ENCODE measurements around the gene SLC12A4.
"Not testable (repeated sequence)": the region's sequence is repeated elsewhere in the genome, so short reads cannot be mapped to it uniquely, and the experiment has no call there.

Gene SLC12A4

DNA sequence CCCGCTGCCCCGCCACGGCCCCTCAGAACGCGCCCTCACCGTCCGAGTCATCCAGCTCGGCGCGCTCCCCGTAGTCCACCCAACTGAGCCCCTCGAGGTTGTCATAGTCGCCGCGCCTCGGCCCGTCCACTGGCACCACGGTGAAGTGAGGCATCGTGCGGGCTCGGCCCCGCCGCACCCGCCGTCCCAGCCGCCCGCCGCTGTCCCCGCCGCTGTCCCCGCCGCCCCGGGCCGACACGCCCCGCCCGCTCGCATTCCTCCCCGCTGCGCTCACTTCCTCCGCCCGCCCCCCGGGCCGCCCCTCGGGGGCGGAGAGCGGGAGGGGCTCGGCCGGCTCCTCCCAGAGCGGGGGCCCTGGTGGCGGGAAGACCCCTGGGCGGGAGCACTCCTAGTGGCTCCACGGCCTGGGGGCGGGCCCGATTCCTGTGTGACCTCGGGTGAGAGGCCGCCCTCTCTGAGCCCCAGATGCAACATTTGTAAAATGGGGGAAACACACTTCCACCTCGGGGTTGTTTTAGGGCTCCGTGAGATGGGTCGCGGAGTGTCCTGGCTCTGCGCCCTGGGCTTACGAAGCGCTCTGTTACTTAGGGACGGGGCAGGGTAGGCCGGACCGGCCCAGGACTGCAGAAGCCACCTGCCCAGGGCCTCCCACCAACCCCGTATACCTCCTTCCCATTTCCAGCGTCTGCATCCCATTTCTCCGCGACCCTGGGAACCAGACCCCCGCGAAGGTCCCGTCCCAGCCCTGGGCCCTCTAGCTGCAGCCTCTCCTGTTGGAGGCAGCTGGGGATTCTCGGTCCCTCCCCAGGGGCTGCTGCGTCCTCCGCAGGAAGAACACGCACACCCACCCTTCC is at the start of gene SLC12A4:
Gene SLC12A4, minus strand, starts transcription at position 238 of the 854 bp plus-strand sequence. Its CDS starts 84 bp downstream, at position 154.
- in situ Hi-C loops (cut with HindIII; ENCODE audit: low sequenced_read_pairs), result no loop called here

DNA sequence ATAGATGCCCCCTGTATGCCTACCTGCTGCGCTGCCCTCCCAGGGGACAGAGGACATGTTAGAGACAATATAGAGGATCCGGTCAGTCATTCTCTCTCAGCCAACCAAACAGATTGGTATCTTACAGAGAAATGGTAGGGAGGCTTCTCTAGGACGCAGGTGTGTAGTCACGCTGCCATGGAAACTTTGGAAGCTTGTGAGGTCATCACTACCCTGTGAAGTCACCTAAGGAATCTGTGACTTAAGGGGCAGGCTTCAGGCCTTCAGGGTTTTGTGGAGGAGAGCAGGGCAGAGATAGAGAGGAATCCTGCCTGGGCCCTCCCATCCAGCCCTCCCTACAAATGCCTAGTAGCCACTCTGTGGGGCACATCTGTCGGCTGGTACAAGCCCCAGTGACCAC is 47.2 kb upstream of the SLC12A4 start, which contains the start of gene DPEP2NB:
Gene DPEP2NB, minus strand, starts transcription at position 231 of the 400 bp plus-strand sequence. Its CDS starts 141 bp downstream, at position 90.
- in situ Hi-C loops (cut with HindIII; ENCODE audit: low sequenced_read_pairs), result loop anchor here (25.0 kb wide), 1 partner anchor 103 kb away; no protein-coding TSS in a partner anchor

GRCh38 chr16:68013440-68013839 is 45.0 kb upstream of the SLC12A4 start:
- in situ Hi-C loops (cut with HindIII; ENCODE audit: low sequenced_read_pairs), result loop anchor here (25.0 kb wide), 1 partner anchor 101 kb away; no protein-coding TSS in a partner anchor

DNA sequence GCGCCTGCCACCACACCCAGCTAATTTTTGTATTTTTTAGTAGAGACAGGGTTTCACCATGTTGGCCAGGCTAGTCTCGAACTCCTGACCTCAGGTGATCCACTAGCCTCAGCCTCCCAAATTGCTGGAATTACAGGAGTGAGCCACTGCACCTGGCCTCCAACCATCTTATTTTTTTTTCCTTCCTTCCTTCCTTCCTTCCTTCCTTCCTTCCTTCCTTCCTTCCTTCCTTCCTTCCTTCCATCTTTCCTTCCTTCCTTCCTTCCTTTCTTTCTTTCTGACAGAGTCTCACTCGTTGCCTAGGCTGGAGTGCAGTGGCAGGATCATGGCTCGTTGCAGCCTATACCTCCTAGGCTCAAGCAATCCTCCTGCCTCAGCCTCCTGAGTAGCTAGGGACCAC is 41.4 kb upstream of the SLC12A4 start:
- in situ Hi-C loops (cut with HindIII; ENCODE audit: low sequenced_read_pairs), result loop anchor here (10.0 to 25.0 kb wide), 2 partner anchors 65 to 98 kb away; no protein-coding TSS in a partner anchor

DNA sequence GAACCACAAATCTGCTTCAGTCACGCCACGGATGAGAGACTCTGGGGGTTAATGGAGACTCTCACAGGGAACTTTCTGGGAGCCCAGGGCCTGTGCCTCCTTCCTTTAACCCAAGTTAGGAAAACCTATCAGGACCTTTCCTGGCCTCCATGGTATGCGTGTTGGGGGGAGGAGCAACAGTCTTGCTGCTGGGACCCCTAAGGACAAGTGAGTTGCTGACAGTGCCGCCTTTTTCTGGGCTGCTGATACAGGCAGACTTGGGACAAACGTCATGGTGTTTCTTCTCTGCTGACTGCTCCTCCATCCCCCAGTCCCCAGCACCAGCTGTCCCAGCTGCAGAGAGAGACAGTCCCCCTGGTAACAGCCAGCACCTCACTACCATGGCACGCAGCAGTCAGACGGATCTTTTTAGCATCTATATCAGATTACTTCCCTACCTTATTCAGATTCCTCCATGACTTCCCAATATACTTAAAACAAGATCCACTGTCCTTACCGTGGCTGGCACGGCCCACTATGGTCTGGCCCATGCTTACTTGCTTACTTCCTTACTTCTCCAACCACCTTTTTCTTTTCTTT is 40.8 kb upstream of the SLC12A4 start:
- in situ Hi-C loops (cut with HindIII; ENCODE audit: low sequenced_read_pairs), result loop anchor here (10.0 to 25.0 kb wide), 2 partner anchors 66 to 97 kb away; no protein-coding TSS in a partner anchor

GRCh38 chr16:68005786-68006286 is 37.4 kb upstream of the SLC12A4 start:
- in situ Hi-C loops (cut with HindIII; ENCODE audit: low sequenced_read_pairs), result loop anchor here (10.0 to 25.0 kb wide), 2 partner anchors 69 to 94 kb away; no protein-coding TSS in a partner anchor

- in situ Hi-C loops (cut with HindIII; ENCODE audit: low sequenced_read_pairs), result loop anchor here (10.0 to 25.0 kb wide), 2 partner anchors 70 to 93 kb away; no protein-coding TSS in a partner anchor
Observed at GRCh38 chr16:68005211-68005610, 36.8 kb upstream of the SLC12A4 start.

- in situ Hi-C loops (cut with HindIII; ENCODE audit: low sequenced_read_pairs), result loop anchor here (10.0 to 25.0 kb wide), 2 partner anchors 72 to 91 kb away; no protein-coding TSS in a partner anchor
Observed at GRCh38 chr16:68003031-68003430, 34.6 kb upstream of the SLC12A4 start.

GRCh38 chr16:68000450-68000849 is 32.0 kb upstream of the SLC12A4 start:
- in situ Hi-C loops (cut with HindIII; ENCODE audit: low sequenced_read_pairs), result loop anchor here (10.0 to 25.0 kb wide), 2 partner anchors 74 to 88 kb away; no protein-coding TSS in a partner anchor

- in situ Hi-C loops (cut with HindIII; ENCODE audit: low sequenced_read_pairs), result loop anchor here (10.0 to 25.0 kb wide), 2 partner anchors 75 to 88 kb away; no protein-coding TSS in a partner anchor
Observed at GRCh38 chr16:67999985-68000384, 31.5 kb upstream of the SLC12A4 start.

DNA sequence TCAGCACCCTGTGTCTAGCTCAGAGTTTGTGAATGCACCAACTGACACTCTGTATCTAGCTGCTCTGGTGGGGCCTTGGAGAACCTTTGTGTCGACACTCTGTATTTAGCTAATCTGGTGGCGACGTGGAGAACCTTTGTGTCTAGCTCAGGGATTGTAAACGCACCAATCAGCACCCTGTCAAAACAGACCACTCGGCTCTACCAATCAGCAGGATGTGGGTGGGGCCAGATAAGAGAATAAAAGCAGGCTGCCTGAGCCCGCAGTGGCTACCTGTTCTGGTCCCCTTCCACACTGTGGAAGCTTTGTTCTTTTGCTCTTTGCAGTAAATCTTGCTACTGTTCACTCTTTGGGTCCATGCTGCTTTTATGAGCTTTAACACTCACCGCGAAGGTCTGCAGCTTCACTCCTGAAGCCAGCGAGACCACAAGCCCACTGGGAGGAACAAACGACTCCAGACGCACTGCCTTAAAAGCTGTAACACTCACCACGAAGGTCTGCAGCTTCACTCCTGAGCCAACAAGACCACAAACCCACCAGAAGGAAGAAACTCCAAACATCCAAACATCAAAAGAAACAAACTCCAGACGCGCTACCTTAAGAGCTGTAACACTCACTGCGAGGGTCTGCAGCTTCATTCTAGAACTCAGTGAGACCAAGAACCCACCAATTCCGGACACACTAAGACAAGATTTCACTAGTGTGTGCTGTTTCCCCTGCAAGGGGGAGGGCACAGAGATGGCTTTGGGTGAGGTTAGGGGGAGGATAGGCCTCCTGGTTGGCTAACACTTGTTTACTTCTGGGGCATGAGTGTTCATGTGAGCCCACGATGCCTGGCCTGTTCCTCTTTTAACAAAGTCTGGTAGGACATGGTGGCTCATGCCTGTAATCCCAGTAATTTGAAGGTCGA is 30.6 kb upstream of the SLC12A4 start, which contains the start of gene DPEP2:
Gene DPEP2, minus strand, starts transcription at position 706 of the 910 bp plus-strand sequence. CDS start 6,272 bp downstream, outside the sequence.
- in situ Hi-C loops (cut with HindIII; ENCODE audit: low sequenced_read_pairs), result not testable (repeated sequence)

DNA sequence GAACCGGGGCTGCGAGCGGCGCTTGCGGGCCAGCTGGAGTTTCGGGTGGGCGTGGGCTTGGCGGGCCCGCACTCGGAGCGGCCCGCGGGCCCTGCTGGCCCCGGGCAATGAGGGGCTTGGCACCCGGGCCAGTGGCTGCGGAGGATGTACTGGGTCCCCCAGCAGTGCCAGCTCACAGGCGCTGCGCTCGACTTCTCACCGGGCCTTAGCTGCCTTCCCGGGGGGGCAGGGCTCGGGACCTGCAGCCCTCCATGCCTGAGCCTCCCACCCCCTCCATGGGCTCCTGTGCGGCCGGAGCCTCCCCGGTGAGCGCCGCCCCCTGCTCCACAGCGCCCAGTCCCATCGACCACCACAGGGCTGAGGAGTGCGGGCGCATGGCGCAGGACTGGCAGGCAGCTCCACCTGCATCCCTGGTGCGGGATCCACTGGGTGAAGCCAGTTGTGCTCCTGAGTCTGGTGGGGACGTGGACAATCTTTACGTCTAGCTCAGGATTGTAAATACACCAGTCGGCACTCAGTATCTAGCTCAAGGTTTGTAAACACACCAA is 29.9 kb upstream of the SLC12A4 start:
- in situ Hi-C loops (cut with HindIII; ENCODE audit: low sequenced_read_pairs), result not testable (repeated sequence)

DNA sequence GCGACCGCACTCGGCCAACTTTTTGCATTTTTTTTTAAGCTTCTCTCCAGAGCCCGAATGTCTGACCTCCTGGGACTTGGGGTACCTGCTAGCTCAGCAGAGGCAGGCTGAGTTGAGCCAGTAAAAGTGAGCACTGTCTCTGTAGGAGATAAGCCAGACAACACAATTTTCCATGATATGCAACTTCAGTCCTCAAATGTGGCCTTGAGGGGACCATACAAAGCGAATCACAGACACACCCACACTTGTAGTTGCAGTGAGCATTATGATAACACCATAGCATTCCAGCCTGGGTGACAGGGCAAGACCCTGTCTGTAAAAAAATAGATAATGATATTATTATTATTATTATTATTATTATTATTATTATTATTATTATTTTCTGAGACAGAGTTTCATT is 28.2 kb upstream of the SLC12A4 start:
- in situ Hi-C loops (cut with HindIII; ENCODE audit: low sequenced_read_pairs), result no loop called here

DNA sequence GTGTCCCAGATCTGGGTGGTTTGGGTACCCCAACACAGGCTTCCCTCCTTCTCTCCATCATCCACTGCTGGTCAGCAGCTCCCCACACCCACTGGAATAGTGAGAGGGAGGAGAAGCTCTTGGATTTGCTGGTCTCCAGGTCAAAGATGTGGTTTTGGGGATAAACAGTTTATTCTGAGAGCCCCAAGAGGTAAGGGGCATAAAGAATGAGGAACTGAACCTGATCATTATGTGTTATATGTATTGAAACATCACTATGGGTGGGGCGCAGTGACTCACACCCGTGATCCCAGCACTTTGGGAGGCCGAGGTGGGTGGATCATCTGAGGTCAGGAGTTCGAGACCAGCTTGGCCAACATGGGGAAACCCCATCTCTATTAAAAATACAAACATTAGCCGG is 27.0 kb upstream of the SLC12A4 start:
- in situ Hi-C loops (cut with HindIII; ENCODE audit: low sequenced_read_pairs), result no loop called here

DNA sequence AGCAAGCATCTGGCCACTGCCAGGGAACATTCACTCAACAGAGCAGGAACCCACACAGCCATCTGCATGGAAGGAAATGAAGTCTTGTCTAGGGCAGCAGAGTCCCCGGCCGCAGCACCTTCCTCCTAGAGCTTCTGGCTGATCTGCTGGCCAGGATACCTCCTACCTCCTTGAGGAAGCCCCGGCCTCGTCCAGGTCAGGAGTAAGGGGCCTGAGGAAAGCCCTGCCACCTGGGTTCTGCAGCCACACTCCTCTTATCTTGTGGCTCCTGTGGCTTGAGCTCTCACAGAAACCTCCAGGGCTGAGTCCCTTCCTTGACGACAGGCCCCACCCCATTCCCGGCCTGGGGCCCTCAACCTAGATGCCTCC is 25.6 kb upstream of the SLC12A4 start:
- in situ Hi-C loops (cut with HindIII; ENCODE audit: low sequenced_read_pairs), result not testable (repeated sequence)

DNA sequence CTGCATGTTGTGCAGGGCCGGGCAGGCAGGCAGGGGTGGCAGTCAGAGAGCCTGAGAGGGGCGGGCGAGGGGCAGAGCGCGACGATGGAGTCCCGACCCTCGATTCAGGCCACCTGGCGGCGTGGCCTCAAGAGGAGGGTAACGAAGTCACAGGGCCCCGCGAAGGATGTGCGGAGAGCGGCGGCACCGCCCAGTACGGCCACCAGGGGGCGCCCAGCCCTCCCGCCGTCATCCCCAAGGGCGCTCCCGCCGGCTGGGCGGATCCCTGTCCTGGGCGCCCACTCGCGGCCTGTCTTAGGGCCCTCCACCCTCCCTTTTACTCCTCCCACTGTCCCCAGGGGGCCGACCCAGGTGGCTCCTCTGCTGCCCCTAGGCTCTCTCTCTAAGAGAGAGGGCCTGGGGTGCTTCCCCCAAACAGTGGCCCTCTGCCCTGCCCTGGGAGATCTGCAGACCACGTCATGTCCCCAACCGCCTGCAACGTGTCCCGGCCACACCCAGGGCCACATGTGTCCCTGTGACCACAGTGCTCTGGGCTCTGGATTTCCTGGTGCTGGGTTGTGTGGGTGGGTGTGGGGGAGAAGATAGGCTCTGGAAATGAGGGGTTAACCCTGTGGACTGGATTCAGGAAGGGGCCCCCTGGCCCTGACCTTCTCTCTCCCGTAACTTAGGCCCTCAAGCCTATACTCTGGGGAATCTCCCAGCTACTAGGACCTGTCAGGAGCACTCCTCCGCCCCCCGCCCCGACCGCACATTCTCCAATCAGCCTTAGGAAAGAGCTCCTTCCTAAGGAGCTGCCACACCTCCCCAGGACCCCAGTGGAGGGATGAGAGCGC is 25.0 kb upstream of the SLC12A4 start:
- in situ Hi-C loops (cut with HindIII; ENCODE audit: low sequenced_read_pairs), result no loop called here

- in situ Hi-C loops (cut with HindIII; ENCODE audit: low sequenced_read_pairs), result no loop called here
Observed at GRCh38 chr16:67992661-67993206, 24.3 kb upstream of the SLC12A4 start.

- in situ Hi-C loops (cut with HindIII; ENCODE audit: low sequenced_read_pairs), result no loop called here
Observed at GRCh38 chr16:67990018-67990386, 21.6 kb upstream of the SLC12A4 start.

All from DLD1 (cell line).